ENCODE measurements around the gene ABCG4.
"Not testable (repeated sequence)": the region's sequence is repeated elsewhere in the genome, so short reads cannot be mapped to it uniquely, and the experiment has no call there.

The ABCG4 gene

DNA sequence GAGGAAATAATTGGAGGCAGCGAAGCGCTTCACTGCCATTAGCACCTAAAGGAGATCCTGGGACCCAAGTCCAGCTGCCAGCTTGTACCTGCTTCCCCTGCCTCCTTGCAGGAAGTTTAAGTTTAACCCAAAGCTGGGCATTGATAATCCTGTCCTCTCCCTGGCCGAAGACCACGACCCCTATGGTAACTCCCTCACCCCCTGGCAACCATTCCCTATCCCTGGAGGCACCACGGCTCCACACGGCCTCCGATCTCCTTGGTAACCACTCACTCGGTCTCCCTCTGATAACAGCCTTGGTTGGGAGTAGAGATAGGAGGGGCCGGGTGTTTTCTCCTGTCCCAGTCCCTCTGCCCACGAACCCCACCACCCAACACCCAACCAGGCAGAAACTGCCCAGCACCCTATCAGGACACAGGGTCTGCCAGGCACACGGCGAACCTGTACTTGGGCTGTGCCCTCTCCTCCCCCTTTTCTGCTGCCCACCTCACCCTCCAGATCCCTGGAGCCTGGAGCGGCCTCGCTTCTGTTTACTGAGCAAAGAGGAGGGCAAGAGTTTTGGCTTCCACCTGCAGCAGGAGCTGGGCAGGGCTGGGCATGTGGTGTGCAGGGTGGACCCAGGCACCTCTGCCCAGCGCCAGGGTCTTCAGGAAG, 37.3 kb downstream of the ABCG4 start:
- DNase-seq, result no peak

DNA sequence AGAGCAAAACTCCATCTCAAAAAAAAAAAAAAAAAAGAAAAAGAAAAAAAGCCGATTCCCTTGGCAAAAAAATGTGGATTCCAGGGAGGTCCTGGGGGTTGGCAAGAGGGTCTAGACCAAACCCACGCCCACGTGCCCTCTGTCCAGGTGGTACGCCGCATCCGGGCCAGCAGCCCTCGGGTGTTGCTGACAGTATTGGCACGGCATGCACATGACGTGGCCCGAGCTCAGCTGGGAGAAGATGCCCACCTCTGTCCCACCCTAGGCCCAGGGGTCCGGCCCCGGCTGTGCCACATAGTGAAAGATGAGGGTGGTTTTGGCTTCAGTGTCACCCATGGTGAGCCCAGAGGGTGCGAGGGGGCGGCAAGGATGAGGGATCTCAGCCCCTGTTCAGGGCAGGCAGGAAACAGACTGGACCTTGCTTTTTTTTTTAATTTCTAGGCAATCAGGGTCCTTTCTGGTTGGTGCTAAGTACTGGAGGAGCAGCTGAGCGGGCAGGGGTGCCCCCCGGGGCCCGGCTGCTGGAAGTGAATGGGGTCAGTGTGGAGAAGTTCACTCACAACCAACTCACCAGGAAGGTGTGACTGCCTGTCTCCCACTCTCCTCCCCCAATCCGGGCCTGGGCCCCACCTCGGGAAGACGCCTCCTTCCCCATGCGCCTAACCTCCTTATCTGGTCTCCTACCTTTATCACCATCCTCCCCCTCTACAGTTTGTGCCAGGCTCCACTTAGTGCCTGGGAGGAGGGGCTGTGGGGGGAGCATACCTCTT, 38.5 kb downstream of the ABCG4 start:
- no peak for DNase-seq

DNA sequence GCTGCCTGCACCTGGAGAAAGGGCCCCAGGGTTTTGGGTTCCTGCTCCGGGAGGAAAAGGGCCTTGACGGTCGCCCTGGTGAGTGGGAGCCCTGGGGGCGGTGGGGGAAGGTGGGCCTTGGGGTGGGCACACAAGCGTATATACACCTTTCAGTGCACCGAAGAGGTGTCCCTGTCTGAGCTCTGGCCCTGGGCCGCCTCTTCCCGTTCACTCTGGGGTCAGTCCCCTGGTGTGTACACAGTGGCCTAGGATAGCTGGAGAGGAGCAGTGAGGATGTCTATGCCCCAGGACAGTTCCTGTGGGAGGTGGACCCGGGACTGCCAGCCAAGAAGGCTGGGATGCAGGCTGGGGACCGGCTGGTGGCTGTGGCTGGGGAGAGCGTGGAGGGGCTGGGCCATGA, 39.2 kb downstream of the ABCG4 start:
- DNase-seq, result no peak

DNA sequence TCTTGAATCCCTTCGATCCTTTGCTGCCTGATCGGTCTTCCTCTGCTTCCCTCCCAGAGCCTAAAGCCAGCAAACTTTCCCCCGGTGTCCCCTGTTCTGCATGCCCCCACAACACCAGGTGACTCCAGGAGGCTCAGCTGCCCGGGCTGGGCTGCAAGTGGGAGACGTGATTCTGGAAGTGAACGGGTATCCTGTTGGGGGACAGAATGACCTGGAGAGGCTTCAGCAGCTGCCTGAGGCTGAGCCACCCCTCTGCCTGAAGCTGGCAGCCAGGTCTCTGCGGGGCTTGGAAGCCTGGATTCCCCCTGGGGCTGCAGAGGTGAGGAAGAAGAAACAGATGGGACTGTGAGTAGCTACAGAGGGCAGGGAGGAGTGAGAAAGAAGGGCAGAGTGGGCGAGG, 40.0 kb downstream of the ABCG4 start:
- DNase-seq, result no peak

DNA sequence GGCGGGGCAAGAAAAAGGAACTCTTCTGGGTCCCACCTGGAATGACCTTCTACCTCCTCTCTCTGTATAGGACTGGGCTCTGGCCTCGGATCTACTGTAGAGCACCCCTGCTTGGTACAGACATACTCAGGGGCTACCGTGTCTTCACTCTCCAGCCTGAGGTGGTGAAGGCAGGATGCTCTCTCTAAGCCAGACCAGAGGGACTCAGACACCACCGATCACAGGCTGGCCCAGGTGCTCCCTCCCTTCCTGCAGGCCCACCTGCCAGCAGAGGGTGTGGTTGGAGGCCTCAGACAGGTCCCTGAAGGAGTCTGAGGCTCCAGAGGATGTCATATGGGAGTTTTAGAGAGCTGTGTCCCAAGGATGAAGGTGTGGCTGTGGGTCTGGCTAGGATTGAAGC, 40.5 kb downstream of the ABCG4 start:
- no peak for DNase-seq

DNA sequence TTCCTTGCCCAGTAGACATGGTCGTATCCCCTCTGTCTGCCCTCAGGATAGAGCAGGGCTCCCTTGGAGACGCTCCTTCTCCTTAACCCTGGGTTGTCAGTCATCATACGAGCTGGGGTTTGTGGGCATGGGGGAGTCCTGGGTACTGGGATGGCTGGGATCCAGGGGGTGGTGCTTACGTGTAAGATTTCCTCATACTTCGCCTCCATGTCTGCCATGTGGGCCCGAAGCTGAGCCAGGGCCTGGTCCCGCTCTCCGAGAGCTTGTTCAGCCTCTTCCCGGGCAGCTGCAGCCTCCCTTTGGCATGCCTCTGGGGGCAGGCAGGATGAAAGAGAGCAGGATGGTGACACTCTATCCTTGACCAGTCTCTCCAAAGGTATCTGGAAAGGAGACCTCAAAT, 41.7 kb downstream of the ABCG4 start:
- no peak for DNase-seq

DNA sequence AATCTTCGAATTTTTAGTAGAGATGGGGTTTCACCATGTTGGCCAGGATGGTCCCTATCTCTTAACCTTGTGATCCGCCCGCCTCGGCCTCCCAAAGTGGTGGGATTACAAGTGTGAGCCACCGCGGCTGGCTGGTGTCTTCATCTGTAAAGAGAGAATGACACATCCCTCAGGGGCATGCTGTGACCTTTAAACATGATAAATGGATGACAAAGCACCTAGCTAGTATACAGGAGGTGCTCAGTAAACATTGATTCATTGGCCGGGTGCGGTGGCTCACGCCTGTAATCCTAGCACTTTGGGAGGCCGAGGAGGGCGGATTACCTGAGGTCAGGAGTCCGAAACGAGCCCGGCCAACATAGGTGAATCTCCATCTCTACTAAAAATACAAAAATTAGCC, 42.4 kb downstream of the ABCG4 start:
- not testable (repeated sequence) for DNase-seq

DNA sequence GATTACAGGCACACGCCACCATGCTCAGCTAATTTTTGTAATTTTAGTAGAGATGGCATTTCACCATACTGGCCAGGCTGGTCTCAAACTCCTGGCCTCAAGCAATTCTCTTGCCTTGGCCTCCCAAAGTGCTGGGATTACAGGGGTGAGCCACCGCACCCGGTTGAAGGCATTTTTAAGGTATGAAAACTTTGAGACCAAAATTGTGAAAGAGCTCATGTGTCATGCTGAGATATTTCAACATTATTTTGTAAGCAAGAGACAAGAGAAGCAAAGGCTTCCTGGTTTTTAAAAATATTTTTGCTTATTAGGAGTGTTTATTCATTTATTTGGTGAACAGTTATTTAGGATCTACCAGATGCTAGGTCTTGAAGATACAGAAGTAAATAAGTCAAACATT, 43.3 kb downstream of the ABCG4 start:
- no peak for DNase-seq

DNA sequence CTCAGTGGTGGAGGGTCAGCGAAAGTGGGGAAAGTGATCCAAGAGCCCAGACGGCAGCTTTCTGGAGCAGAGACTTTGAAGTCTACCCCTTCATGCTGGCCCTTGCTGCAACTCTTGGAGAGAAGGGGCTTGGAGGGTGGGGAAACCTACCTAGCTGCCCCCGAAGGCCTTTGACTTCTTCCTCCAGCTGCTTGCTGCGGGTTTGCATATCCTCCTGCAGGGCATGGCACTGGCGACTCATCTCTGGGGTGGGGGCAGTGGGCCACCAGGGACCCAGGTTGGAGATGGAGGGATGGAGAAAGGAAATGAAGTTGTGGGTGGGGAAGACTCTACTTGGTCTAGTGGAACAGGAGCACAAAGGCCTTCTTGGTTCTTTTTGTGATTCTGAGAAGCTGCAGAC, 44.1 kb downstream of the ABCG4 start:
- DNase-seq, result no peak

DNA sequence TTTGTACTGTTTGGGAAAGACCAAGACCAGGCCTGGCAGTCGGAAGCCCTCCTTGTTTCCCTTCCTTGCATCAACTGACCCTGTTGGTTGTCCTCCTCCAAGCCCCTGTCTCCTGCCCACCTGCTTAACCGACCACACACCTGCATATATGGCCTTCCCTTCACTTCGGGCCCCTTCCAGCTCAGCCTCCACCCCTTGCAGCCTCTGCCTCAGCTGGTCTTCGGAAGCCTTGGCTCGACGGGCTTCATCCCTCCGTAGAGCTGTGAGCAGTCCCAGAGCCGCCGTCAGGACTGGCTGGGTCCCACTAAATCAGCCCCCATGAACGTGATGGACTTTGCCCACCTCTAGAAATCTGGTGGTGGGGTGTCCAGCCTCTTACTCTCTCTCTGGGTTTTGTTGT, 44.8 kb downstream of the ABCG4 start:
- no peak for DNase-seq

DNA sequence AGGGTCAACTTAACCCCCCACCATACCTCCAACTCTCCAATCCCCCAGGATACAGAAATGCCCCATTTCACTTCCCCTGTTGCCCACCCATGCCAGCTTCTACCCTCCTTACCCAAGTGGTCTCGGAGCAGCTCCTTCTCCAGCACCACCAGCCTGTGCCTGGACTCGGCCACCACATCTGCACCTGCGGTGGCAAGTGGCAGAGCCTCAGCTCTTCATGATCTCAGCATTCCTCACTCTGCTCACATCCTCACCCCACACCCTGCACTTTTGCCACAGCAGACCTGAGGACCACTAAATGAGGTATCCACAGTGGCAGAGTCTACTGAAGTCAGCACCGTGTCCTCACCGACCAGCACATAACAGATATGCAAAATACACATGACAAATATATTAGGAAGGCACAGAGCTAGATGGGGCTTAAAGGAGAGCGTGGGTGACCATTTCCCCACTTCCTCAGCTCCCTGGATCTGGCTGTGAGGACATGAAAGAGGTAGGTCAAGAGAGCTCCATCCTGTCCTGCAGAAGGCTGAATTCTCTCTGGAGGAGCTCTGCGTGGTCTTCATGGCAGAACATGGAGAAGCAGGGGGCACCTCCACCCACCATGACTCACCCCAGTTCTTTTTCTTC, 46.1 kb downstream of the ABCG4 start:
- no peak for DNase-seq

DNA sequence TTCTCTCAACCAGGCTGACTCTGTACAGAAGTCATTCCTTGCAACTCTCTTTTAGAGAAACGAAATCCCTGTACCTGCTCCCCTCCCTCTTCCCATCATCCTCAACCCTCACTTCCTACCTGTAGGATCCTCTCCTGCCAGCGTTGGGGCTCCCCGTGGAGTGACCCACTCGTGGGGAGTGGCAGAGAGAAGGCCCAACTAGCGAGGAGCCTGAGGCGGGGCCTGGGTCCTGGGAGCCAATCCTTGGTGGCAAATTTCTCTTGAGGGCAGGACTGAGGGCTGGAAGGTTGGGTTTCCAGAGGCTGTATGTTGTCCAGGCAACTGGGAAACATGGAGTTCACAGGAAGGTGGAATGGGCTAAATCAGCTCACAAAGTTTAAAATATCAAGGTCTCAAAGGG, 46.8 kb downstream of the ABCG4 start:
- DNase-seq, result no peak

DNA sequence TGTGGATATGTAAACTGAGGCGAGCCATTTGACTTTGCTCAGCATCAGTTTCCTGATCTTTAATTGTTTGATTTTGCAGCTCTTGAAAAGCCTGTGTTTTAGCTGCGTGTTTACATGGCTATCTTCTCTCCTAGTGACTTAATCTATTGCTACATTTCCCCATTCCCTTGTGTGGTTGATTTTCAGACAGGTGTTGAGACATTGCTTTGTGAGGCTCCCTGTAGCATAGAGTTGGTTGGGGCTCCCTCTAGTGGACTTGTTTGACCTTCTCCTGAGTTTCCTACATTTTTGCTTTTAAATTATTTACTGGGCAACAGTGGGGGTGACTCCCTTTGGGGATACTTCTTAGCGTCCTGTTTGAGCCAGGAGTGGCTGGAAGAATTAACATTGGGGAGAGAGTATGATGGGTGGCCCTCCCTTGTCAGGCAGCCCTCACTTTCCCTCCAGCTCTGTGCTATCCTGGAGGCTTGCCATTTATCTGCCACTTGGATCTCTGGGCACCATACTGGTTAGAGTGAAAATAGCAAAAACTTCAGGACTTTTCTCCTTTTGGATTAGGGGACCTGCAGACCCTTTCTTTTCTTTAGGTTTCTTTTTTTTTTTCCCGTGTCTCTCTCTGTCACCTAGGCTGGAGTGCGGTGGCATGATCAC, 48.1 kb downstream of the ABCG4 start:
- DNase-seq, result peak; percentile 77

DNA sequence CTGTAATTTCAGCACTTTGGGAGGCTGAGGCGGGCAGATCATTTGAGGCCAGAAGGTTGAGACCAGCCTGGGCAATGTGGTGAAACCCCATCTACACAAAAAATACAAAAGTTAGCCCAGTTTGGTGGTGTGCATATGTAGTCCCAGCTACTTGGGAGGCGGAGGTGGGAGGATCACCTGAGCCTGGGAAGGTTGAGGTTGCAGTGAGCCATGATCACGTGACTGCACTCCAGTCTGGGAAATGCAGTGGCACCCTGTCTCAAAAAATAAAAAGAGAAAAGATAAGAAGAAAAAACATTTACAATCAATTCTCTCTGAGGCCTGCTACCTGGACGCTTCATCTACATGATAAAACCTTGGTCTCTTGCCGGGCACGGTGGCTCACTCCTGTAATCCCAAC, 50.1 kb downstream of the ABCG4 start:
- DNase-seq, result no peak

DNA sequence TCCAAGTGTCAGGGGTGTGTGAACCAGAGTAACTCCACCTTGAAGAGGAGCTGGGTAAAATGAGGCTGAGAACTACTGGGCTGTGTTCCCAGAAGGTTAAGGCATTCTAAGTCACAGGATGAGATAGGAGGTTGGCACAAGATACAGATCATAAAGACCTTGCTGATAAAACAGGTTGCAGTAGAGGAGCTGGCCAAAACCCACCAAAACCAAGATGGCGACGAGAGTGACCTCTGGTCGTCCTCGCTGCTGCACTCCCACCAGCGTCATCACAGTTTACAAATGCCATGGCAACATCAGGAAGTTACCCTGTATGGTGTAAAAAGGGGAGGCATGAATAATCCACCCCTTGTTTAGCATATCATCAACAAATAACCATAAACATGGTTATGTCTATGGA, 52.4 kb downstream of the ABCG4 start:
- not testable (repeated sequence) for DNase-seq

DNA sequence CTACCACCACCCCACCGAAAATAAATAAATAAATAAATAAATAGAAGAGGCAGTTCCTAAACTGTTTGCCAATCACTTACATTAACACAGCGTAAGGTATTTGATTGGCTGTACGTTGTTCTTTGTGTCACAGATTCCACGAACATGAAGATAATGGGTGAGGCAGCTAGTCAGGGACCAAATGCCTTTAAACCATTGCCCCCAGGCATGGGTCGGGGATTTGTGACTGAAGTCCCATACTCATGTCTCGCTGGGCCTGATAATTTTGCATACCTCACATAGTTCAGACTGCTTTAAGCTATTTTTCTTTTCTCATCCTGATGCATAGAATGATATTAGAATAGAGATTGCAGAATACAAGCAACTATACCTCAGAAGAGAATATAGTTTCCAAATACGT, 53.7 kb downstream of the ABCG4 start:
- DNase-seq, result no peak

DNA sequence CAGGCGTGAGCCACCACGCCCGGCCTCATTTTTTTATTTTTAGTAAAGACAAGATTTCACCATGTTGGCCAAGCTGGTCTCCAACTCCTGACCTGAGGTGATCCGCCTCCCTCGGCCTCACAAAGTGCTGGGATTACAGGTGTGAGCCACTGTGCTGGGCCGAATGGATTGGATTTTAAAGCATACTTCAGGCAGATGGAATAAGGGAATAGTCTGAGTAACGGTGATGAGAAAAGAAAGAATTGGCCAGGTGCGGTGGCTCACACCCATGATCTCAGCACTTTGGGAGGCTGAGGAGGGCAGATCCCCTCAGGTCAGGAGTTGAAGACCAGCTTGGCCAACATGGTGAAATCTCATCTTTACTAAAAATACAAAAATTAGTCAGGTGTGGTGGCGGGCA, 55.2 kb downstream of the ABCG4 start:
- no peak for DNase-seq

DNA sequence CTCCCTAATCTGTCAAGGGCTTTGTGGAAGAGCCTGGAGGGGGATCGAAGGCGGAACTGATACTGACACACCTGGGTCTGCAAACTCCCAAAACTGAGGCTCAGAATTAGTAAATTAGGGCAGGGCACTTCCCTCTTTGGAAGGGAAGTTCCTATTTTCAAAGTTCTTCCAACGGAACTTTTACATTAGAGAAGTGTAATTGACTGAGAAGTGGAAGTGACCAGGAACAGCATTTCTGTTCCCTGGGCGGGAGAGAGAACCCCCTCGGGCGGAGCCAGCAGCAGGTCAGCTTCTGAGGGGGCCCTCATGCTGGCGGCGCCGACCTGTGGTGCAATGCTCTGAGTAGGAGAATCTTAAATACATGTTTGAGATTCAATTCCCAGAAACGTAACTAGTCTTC, 56.2 kb downstream of the ABCG4 start:
- peak; percentile 13 for DNase-seq

DNA sequence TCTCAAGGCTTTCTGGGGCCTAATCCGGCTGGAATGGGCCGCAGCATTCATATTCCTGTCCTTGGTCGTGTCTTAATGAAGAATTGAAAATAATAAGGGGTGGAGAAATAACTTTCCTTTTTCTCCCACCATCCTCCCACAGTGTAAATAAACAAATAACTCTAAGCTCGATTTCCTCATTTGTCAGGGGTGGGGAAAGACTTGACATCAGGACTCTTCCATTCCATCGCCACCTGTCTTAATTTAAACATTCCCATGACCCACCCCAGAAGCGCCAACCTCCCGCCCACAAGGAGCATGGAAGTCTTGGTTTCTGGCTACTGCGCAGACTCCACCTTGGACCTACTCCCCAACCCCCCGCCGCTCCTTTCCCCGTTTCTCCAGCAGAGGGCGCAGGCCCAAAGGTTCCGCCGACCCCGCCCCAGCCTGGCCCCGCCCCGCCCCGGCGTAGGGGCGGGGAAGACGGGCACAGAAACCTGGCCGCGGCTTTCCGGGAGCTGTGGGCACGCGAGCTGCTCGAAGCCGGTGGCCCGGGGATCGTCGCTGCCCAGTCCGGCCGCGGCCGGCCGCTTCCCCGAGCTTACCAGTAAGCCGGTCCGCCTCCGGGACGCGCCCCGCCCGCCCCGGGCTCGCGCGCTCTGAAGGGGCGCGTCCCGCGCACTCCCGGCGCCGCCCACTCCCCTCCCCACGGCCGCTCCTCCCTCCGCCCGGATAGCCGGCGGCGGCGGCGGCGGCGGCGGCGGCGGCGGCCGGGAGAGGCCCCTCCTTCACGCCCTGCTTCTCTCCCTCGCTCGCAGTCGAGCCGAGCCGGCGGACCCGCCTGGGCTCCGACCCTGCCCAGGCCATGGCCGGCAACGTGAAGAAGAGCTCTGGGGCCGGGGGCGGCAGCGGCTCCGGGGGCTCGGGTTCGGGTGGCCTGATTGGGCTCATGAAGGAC, 57.0 kb downstream of the ABCG4 start, which contains the start of gene CBL:
Gene CBL, plus strand, starts transcription at position 766 of the 937 bp plus-strand sequence. Its CDS starts 79 bp downstream, at position 845.
- DNase-seq, result peak; percentile 96

DNA sequence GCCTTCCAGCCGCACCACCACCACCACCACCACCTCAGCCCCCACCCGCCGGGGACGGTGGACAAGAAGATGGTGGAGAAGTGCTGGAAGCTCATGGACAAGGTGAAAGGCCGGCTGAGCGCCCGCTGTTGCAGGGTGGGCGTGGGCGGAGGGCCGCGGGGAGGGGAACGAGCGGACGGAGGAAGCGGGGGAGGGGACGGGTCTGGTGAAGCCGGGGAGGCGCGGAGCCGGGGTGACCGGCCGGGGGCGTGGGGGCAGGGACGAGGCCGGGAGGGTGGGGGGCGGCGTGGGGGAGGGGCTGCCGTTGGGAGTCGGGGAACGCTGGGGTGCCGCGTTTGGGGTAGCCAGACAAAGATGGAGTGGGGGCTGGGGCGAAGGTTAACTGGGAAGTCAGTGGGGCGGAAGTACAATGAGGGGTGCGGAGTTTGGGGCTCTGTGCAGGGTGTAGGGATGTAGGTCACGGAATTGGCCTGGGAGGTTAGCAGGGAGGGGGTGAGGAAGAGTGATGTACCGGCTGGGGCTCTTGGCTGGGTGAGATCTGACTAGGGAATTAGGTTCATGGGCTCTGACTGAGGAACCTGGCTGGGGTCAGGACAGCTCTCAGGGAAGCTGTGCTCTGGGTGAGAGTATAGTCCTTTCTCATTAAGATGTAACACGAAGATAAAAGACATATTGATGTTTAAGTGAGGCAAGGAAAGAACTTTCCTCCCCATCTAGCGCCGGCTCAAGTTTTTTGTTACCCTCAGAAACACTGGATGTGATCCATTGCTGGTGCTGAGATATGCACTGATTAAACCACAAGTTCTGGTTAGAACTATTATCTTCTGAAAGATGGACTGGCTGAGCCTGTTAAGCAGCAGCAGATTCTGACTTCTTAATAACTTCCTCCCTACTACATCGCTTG, 57.9 kb downstream of the ABCG4 start:
- peak; percentile 14 for DNase-seq

DNA sequence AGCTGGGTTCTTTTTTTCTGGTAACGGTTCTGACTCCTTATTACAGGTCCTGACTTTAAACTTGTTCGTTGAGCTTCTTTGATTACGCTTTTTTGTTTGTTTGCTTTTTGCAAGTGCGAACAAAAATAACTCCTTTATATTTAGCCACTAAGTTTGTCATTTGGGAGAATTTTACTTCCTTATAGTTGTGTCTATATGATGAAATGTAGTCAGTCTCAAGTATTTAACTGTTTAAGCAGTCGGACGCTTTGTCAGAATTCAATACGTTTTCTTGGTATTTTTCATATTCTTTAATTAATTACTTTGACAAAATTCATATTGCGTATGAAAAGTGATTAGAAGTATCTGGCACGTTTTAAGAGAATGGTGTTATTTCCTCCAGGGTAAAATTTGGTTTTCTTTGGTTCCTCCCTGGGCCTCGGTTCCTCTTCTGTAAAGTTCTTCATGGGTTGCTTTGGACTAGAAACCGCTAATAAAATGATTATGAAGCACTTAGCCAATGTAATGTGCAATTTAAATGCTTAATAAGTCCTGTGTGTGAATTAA, 58.6 kb downstream of the ABCG4 start:
- no peak for DNase-seq
